ENCODE data around the gene MND1. TPM values are rescaled to one million over a fixed set of nuclear protein-coding genes. Genes with fewer than 3 reads are reported as not detected.

Gene MND1
- total RNA-seq, 1 donor from 2014 or later = 1.00 TPM

DNA sequence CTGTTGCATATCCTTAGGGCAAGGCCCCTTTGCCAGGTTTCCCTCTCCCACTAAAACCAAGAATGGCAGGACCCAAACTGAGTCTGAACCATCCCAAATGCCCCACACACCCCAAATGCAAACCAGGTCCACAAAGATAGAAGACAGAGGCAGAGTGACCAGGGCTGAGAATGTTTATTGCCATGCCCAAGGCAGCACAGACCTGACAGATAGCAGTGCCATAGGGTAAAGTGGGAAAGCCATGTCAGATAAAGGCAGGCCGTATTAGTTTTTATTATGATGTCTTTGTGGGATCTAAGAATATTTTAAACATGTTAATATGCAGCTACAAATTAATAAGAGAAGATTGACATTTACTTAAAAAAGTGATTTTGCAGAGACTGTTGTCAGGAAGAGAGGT is 29.6 kb upstream of the MND1 start:
- DNase-seq (ENCODE audit: low read depth) = no peak
- Mint-ChIP-seq H3K9me3 (ENCODE audit: unreplicated experiment) (no peaks in the 10 kb centered on the region), H3K27ac (ENCODE audit: unreplicated experiment) (no peak overlapping the region), H3K4me1 (ENCODE audit: low read depth, unreplicated experiment) (no peaks in the 10 kb centered on the region), H3K36me3 (ENCODE audit: low read depth, unreplicated experiment) (peaks cover 3% of the 10 kb centered on the region), H3K4me3 (ENCODE audit: unreplicated experiment) (no peak overlapping the region), H3K27me3 (ENCODE audit: low read depth, unreplicated experiment) (no peaks in the 10 kb centered on the region)
- Histone ChIP-seq H4K20me1 (ENCODE audit: insufficient read depth, low read length) (no peaks in the 10 kb centered on the region), H3K36me3 (ENCODE audit: insufficient read depth, low read length) (no peaks in the 10 kb centered on the region), H3K4me1 (ENCODE audit: insufficient read depth, low read length) (no peaks in the 10 kb centered on the region), H3K9me3 (ENCODE audit: insufficient read depth, low read depth, low read length) (no peaks in the 10 kb centered on the region), H3K4me3 (ENCODE audit: insufficient read depth, low read depth, low read length) (no peak overlapping the region), H3K27ac (ENCODE audit: low read depth, low read length) (no peak overlapping the region), H3K4me2 (ENCODE audit: low read length) (no peak overlapping the region), H2AFZ (ENCODE audit: low read depth, low read length) (no peak overlapping the region), H3K79me2 (ENCODE audit: insufficient read depth, low read length) (no peaks in the 10 kb centered on the region), H3K9ac (ENCODE audit: low read length) (no peak overlapping the region), H3K27me3 (ENCODE audit: insufficient read depth, low read length) (no peaks in the 10 kb centered on the region)
- FAIRE-seq = no peak
- TF ChIP-seq CTCF (IDR thresholded peaks at IDR 0.05; ENCODE audit: insufficient read depth, low read depth, low read length) (no peak), EZH2 (IDR thresholded peaks at IDR 0.05; ENCODE audit: insufficient read depth, low read length) (no peak)

GRCh38 chr4:153318696-153319320 is 25.7 kb upstream of the MND1 start:
- Histone ChIP-seq H3K4me3 (ENCODE audit: insufficient read depth, low read depth, low read length) (no peak overlapping the region), H4K20me1 (ENCODE audit: insufficient read depth, low read length) (no peaks in the 10 kb centered on the region), H3K4me1 (ENCODE audit: insufficient read depth, low read length) (no peaks in the 10 kb centered on the region), H3K27ac (ENCODE audit: low read depth, low read length) (no peak overlapping the region), H3K9ac (ENCODE audit: low read length) (no peak overlapping the region), H3K27me3 (ENCODE audit: insufficient read depth, low read length) (no peaks in the 10 kb centered on the region), H3K4me2 (ENCODE audit: low read length) (no peak overlapping the region), H2AFZ (ENCODE audit: low read depth, low read length) (no peak overlapping the region), H3K79me2 (ENCODE audit: insufficient read depth, low read length) (no peaks in the 10 kb centered on the region), H3K36me3 (ENCODE audit: insufficient read depth, low read length) (no peaks in the 10 kb centered on the region), H3K9me3 (ENCODE audit: insufficient read depth, low read depth, low read length) (no peaks in the 10 kb centered on the region)
- Mint-ChIP-seq H3K9me3 (ENCODE audit: unreplicated experiment) (no peaks in the 10 kb centered on the region), H3K4me1 (ENCODE audit: low read depth, unreplicated experiment) (no peaks in the 10 kb centered on the region), H3K36me3 (ENCODE audit: low read depth, unreplicated experiment) (peaks cover 3% of the 10 kb centered on the region), H3K27me3 (ENCODE audit: low read depth, unreplicated experiment) (no peaks in the 10 kb centered on the region), H3K27ac (ENCODE audit: unreplicated experiment) (no peak overlapping the region), H3K4me3 (ENCODE audit: unreplicated experiment) (no peak overlapping the region)
- DNase-seq (ENCODE audit: low read depth) (peak; percentile 14), FAIRE-seq (peak; percentile 70)
- TF ChIP-seq CTCF (IDR thresholded peaks at IDR 0.05; ENCODE audit: insufficient read depth, low read depth, low read length) (peak; percentile 72), EZH2 (IDR thresholded peaks at IDR 0.05; ENCODE audit: insufficient read depth, low read length) (no peak)

- FAIRE-seq = no peak
- no peak overlapping the region for H3K9ac ChIP-seq (ENCODE audit: low read length)
- TF ChIP-seq CTCF (IDR thresholded peaks at IDR 0.05; ENCODE audit: insufficient read depth, low read depth, low read length) (no peak), EZH2 (IDR thresholded peaks at IDR 0.05; ENCODE audit: insufficient read depth, low read length) (no peak)
- Mint-ChIP-seq H3K27ac (ENCODE audit: unreplicated experiment) (no peak overlapping the region), H3K4me1 (ENCODE audit: low read depth, unreplicated experiment) (no peaks in the 10 kb centered on the region), H3K9me3 (ENCODE audit: unreplicated experiment) (no peaks in the 10 kb centered on the region), H3K36me3 (ENCODE audit: low read depth, unreplicated experiment) (no peaks in the 10 kb centered on the region), H3K27me3 (ENCODE audit: low read depth, unreplicated experiment) (no peaks in the 10 kb centered on the region), H3K4me3 (ENCODE audit: unreplicated experiment) (no peak overlapping the region)
- no peaks in the 10 kb centered on the region for H3K27me3 ChIP-seq (ENCODE audit: insufficient read depth, low read length)
- DNase-seq (ENCODE audit: low read depth) = peak; percentile 41
- no peak overlapping the region for H2AFZ ChIP-seq (ENCODE audit: low read depth, low read length)
- peaks cover 5% of the 10 kb centered on the region for H3K36me3 ChIP-seq (ENCODE audit: insufficient read depth, low read length)
- H3K79me2 ChIP-seq (ENCODE audit: insufficient read depth, low read length) = no peaks in the 10 kb centered on the region
- no peak overlapping the region for H3K27ac ChIP-seq (ENCODE audit: low read depth, low read length)
- no peaks in the 10 kb centered on the region for H3K4me1 ChIP-seq (ENCODE audit: insufficient read depth, low read length)
- H3K9me3 ChIP-seq (ENCODE audit: insufficient read depth, low read depth, low read length) = no peaks in the 10 kb centered on the region
- no peaks in the 10 kb centered on the region for H4K20me1 ChIP-seq (ENCODE audit: insufficient read depth, low read length)
- H3K4me2 ChIP-seq (ENCODE audit: low read length) = no peak overlapping the region
- no peak overlapping the region for H3K4me3 ChIP-seq (ENCODE audit: insufficient read depth, low read depth, low read length)
These were observed 21.7 kb upstream of the MND1 start for GRCh38 chr4:153322791-153323190.

Measured in astrocyte (in vitro differentiated cells and primary cell).